IMR-90 (cell line): ENCODE data around the gene BCL6. TPM values are rescaled to one million over a fixed set of nuclear protein-coding genes. Genes with fewer than 3 reads are reported as not detected.

ENCODE experiments used
- ATAC-seq: fragments of 200-7000 bp; cut with Tn5 transposase; 2 replicates; pipeline ENCODE4 v1.9.1; 2020; ENCODE audit warnings: low read depth, mild to moderate bottlenecking, moderate library complexity
- BruUV-seq: library from RNA; stranded (reverse); fragments of 400-500 nt; replicated peaks from 2 replicates; lab custom pipeline; 2021; lab: Mats Ljungman, UMichigan
- CTCF ChIA-PET: fragments of 300-600 bp; formaldehyde crosslinking; extraction: SDS; loops from one replicate; lab custom pipeline; 2021; ENCODE audit warnings: antibody characterized with exemption; lab: Yijun Ruan, JAX
- POLR2A ChIA-PET: fragments of 300-600 bp; sonication (Branson Sonifier 250); formaldehyde crosslinking; loops from one replicate; lab custom pipeline; 2022; ENCODE audit warnings: antibody characterized with exemption; ENCODE audit not compliant: unreplicated experiment; lab: Charles Lee
- DNase-seq: peaks from one replicate; pipeline ENCODE4 v3.0.0; 2013
- H2AFZ ChIP-seq: replicated peaks from 2 replicates; pipeline ENCODE3; 2013; ENCODE audit warnings: low read length, mild to moderate bottlenecking; ENCODE audit not compliant: poor library complexity
- H2AK5ac ChIP-seq: 2 replicates; pipeline ENCODE4 v1.6.1; 2013; ENCODE audit warnings: low read depth, low read length, inconsistent platforms
- H2AK9ac ChIP-seq: replicated peaks from 2 replicates; pipeline ENCODE3; 2013; ENCODE audit warnings: mild to moderate bottlenecking, low read depth, low read length, moderate library complexity; ENCODE audit not compliant: poor library complexity
- H2BK120ac ChIP-seq: 2 replicates; pipeline ENCODE4 v1.6.1; 2013; ENCODE audit warnings: low read depth, low read length, inconsistent platforms
- H2BK15ac ChIP-seq: 3 replicates; pipeline ENCODE4 v1.6.1; 2013; ENCODE audit warnings: low read depth, low read length, inconsistent platforms
- H2BK20ac ChIP-seq: 2 replicates; pipeline ENCODE4 v1.6.1; 2013; ENCODE audit warnings: low read depth, mild to moderate bottlenecking, inconsistent platforms, low read length, moderate library complexity
- H2BK5ac ChIP-seq: 2 replicates; pipeline ENCODE4 v1.6.1; 2013; ENCODE audit warnings: mild to moderate bottlenecking, low read depth, low read length, inconsistent platforms; ENCODE audit not compliant: poor library complexity, severe bottlenecking
- H3K14ac ChIP-seq: replicated peaks from 2 replicates; pipeline ENCODE4 v1.6.1; 2013; ENCODE audit warnings: low read depth, low read length, inconsistent platforms
- H3K18ac ChIP-seq: 2 replicates; pipeline ENCODE4 v1.6.1; 2013; ENCODE audit warnings: low read depth, low read length, control low read depth
- H3K23ac ChIP-seq: 2 replicates; pipeline ENCODE4 v1.6.1; 2013; ENCODE audit warnings: low read depth, low read length, inconsistent platforms
- H3K27ac ChIP-seq: 2 replicates; pipeline ENCODE4 v1.5.1; 2013; ENCODE audit warnings: mild to moderate bottlenecking, control low read depth, low read length; ENCODE audit not compliant: insufficient read depth
- H3K27me3 ChIP-seq: 2 replicates; pipeline ENCODE4 v1.6.1; 2013; ENCODE audit warnings: low read length; ENCODE audit not compliant: control insufficient read depth, insufficient read depth
- H3K36me3 ChIP-seq: 2 replicates; pipeline ENCODE4 v1.6.1; 2013; ENCODE audit warnings: low read length, mixed read lengths; ENCODE audit not compliant: control insufficient read depth, insufficient read depth
- H3K4ac ChIP-seq: 2 replicates; pipeline ENCODE4 v1.6.1; 2013; ENCODE audit warnings: low read depth, low read length, inconsistent platforms
- H3K4me1 ChIP-seq: 2 replicates; pipeline ENCODE4 v1.6.1; 2013; ENCODE audit warnings: low read length, mixed read lengths; ENCODE audit not compliant: control insufficient read depth, insufficient read depth
- H3K4me2 ChIP-seq: 2 replicates; pipeline ENCODE4 v1.6.1; 2013; ENCODE audit warnings: low read depth, mild to moderate bottlenecking, control low read depth, low read length, moderate library complexity
- H3K4me3 ChIP-seq: 2 replicates; pipeline ENCODE4 v1.5.1; 2013; ENCODE audit warnings: low read depth, mild to moderate bottlenecking, control low read depth, low read length, moderate library complexity; ENCODE audit not compliant: insufficient read depth
- H3K56ac ChIP-seq: 2 replicates; pipeline ENCODE4 v1.6.1; 2013; ENCODE audit warnings: low read length, inconsistent platforms; ENCODE audit not compliant: insufficient read depth; ENCODE audit errors: extremely low read depth
- H3K79me1 ChIP-seq, 2 experiments: 2 replicates each; pipeline ENCODE4 v1.6.1; 2013; ENCODE audit warnings: low read length in 2 of 2, inconsistent platforms in 1 of 2, low read depth in 1 of 2
- H3K9ac ChIP-seq: 2 replicates; pipeline ENCODE4 v1.6.1; 2013; ENCODE audit warnings: low read depth, low read length, control low read depth
- H3K9me1 ChIP-seq: 2 replicates; pipeline ENCODE4 v1.6.1; 2013; ENCODE audit warnings: low read length, inconsistent platforms; ENCODE audit not compliant: insufficient read depth
- H3K9me3 ChIP-seq: 2 replicates; pipeline ENCODE4 v1.6.1; 2013; ENCODE audit warnings: low read length; ENCODE audit not compliant: control insufficient read depth, insufficient read depth
- H4K20me1 ChIP-seq: 2 replicates; pipeline ENCODE4 v1.6.1; 2013; ENCODE audit warnings: low read length, inconsistent platforms; ENCODE audit not compliant: insufficient read depth
- H4K5ac ChIP-seq: 2 replicates; pipeline ENCODE4 v1.6.1; 2013; ENCODE audit warnings: mild to moderate bottlenecking, low read depth, low read length, control low read depth
- H4K8ac ChIP-seq, 2 experiments: 2 replicates each; pipeline ENCODE4 v1.6.1; 2013; ENCODE audit warnings: low read depth in 2 of 2, low read length in 2 of 2, control low read depth in 1 of 2, inconsistent platforms in 1 of 2
- H4K91ac ChIP-seq: 2 replicates; pipeline ENCODE4 v1.6.1; 2013; ENCODE audit warnings: low read depth, low read length, inconsistent platforms; ENCODE audit not compliant: insufficient read depth
- BHLHE40 ChIP-seq: fragments of 150-350 bp; IDR thresholded peaks from 2 replicates; pipeline ENCODE4 v1.6.1; 2016; ENCODE audit warnings: mild to moderate bottlenecking, low read depth, low read length
- CEBPB ChIP-seq: IDR thresholded peaks from 2 replicates; pipeline ENCODE4 v1.6.1; 2012; ENCODE audit warnings: low read depth, low read length, improper control_type of control experiment
- CHD1 ChIP-seq: IDR thresholded peaks from 2 replicates; pipeline ENCODE4 v1.6.1; 2012; ENCODE audit warnings: low read depth, low read length, improper control_type of control experiment
- CTCF ChIP-seq: conservative IDR thresholded peaks from 2 replicates; pipeline ENCODE4 v1.5.1; 2012; ENCODE audit warnings: mild to moderate bottlenecking, low read depth, low read length, improper control_type of control experiment
- FOS ChIP-seq: fragments of 150-350 bp; IDR thresholded peaks from 2 replicates; pipeline ENCODE4 v1.6.1; 2016; ENCODE audit warnings: low read depth, low read length
- MAFK ChIP-seq: IDR thresholded peaks from 2 replicates; pipeline ENCODE4 v1.6.1; 2012; ENCODE audit warnings: low read depth, low read length, improper control_type of control experiment
- MAZ ChIP-seq: IDR thresholded peaks from 2 replicates; pipeline ENCODE4 v1.6.1; 2012; ENCODE audit warnings: low read depth, mild to moderate bottlenecking, low read length, improper control_type of control experiment, moderate library complexity, borderline replicate concordance
- MXI1 ChIP-seq: IDR thresholded peaks from 2 replicates; pipeline ENCODE4 v1.6.1; 2012; ENCODE audit warnings: low read depth, mild to moderate bottlenecking, low read length, moderate library complexity, borderline replicate concordance
- NFE2L2 ChIP-seq: fragments of 150-350 bp; IDR thresholded peaks from 2 replicates; pipeline ENCODE4 v1.6.1; 2016; ENCODE audit warnings: low read depth, mild to moderate bottlenecking, low read length
- POLR2A ChIP-seq: IDR thresholded peaks from 2 replicates; pipeline ENCODE4 v1.6.1; 2012; ENCODE audit warnings: mild to moderate bottlenecking, low read depth, low read length
- RAD21 ChIP-seq: IDR thresholded peaks from 2 replicates; pipeline ENCODE4 v1.6.1; 2012; ENCODE audit warnings: low read length, improper control_type of control experiment
- RCOR1 ChIP-seq: IDR thresholded peaks from 2 replicates; pipeline ENCODE4 v1.6.1; 2012; ENCODE audit warnings: mild to moderate bottlenecking, low read length, improper control_type of control experiment; ENCODE audit not compliant: insufficient replicate concordance
- RFX5 ChIP-seq: IDR thresholded peaks from 2 replicates; pipeline ENCODE4 v1.8.0; 2012; ENCODE audit warnings: low read depth, mild to moderate bottlenecking, low read length, moderate library complexity
- SMC3 ChIP-seq: fragments of 150-350 bp; IDR thresholded peaks from 2 replicates; pipeline ENCODE4 v1.6.1; 2016; ENCODE audit warnings: low read depth, mild to moderate bottlenecking, antibody characterized with exemption, low read length, moderate library complexity
- USF2 ChIP-seq: fragments of 150-350 bp; IDR thresholded peaks from 2 replicates; pipeline ENCODE4 v1.6.1; 2017; ENCODE audit warnings: mild to moderate bottlenecking, antibody characterized with exemption, low read length, low read depth
- WGBS, 2 experiments: methylation state at CpG; one replicate each; pipeline versions ENCODE4 v1.1.5 to v1.1.7; 2013; ENCODE audit warnings: missing lambda C conversion rate in 2 of 2; ENCODE audit not compliant: insufficient read length in 1 of 2; ENCODE audit errors: extremely low coverage in 2 of 2; 5-methylcytosine and 5-hydroxymethylcytosine counted together
- dilution Hi-C: fragments of 300-500 bp; cut with HindIII; formaldehyde crosslinking; loops from one replicate; pipeline ENCODE4 v1.14.3; 2018; ENCODE audit warnings: low sequenced_read_pairs; ENCODE audit not compliant: unreplicated experiment
- in situ Hi-C: fragments of 300-500 bp; cut with MboI; formaldehyde crosslinking; loops from 3 replicates; pipeline ENCODE4 v1.14.3; 2019; ENCODE audit warnings: low sequenced_read_pairs, inconsistent platforms, mixed read lengths
- intact Hi-C: fragments of 100-400 bp; cut with micrococcal nuclease; formaldehyde crosslinking; loops from 2 replicates; pipeline ENCODE4 v1.10.0; 2022
- polyA plus RNA-seq, 3 experiments: library from polyadenylated mRNA; depleted of rRNA; stranded (reverse); fragments of >200 nt; gene quantifications; 2 replicates each; pipeline ENCODE4 v1.2.3, GENCODE V29; 2012; ENCODE audit warnings: low replicate concordance in 1 of 3
- total RNA-seq: library from RNA; depleted of rRNA; stranded (reverse); fragments of >200 nt; gene quantifications from 2 replicates; pipeline ENCODE4 v1.2.3, GENCODE V29; 2012
- TF ChIP-seq, protein P1 (sequence below): fragments of 150-350 bp; IDR thresholded peaks from 2 replicates; pipeline ENCODE4 v1.6.1; 2016; ENCODE audit warnings: low read depth, mild to moderate bottlenecking, low read length, moderate library complexity, borderline replicate concordance

Gene BCL6
- total and polyA plus RNA-seq, 2 of the 4 experiments (the other 2 are of a cell fraction), result 19.7 to 22.6 TPM

- Histone ChIP-seq H3K27ac (no peak overlapping the region), H3K56ac (no peak overlapping the region), H3K4ac (no peak overlapping the region), H2BK20ac (no peak overlapping the region), H2AK9ac (no peak overlapping the region), H2BK5ac (no peak overlapping the region), H3K9ac (no peak overlapping the region), H3K14ac (no peak overlapping the region), H4K91ac (no peak overlapping the region), H2AK5ac (no peak overlapping the region), H3K4me1 (peaks cover 4% of the 10 kb centered on the region), H3K18ac (no peak overlapping the region), H4K20me1 (0 out of 2 replicates have a peak, but pooled peaks cover 4% of the 10 kb centered on the region), H3K4me3 (no peak overlapping the region), H3K23ac (no peak overlapping the region), H2AFZ (no peak overlapping the region), H2BK120ac (no peak overlapping the region), H3K9me3 (no peaks in the 10 kb centered on the region), H4K8ac (no peak overlapping the region), H3K79me1 (peaks cover 0 to 14% of the 10 kb centered on the region in 2 experiments; a peak in 2 of 4 replicates), H2BK15ac (no peak overlapping the region), H3K4me2 (no peak overlapping the region), H4K5ac (no peak overlapping the region), H3K27me3 (no peaks in the 10 kb centered on the region), H3K36me3 (no peaks in the 10 kb centered on the region), H3K9me1 (no peaks in the 10 kb centered on the region)
- BruUV-seq, result no TSS peak
- intact Hi-C loops, result loop anchor here (1.0 to 5.0 kb wide), 2 partner anchors 169 to 209 kb away; no protein-coding TSS in a partner anchor
- TF ChIP-seq RFX5 (no peak), CTCF (peak; percentile 94), BHLHE40 (no peak), RCOR1 (no peak), CHD1 (no peak), FOS (no peak), RAD21 (peak; percentile 97), SMC3 (peak; percentile 85), POLR2A (peak; percentile 41; the same call in 1 of the 2 replicates), CEBPB (no peak), NFE2L2 (no peak), MAFK (no peak), MAZ (peak; percentile 58; the same call in 1 of the 2 replicates), MXI1 (no peak), USF2 (no peak)
- TF ChIP-seq, protein P1, sequence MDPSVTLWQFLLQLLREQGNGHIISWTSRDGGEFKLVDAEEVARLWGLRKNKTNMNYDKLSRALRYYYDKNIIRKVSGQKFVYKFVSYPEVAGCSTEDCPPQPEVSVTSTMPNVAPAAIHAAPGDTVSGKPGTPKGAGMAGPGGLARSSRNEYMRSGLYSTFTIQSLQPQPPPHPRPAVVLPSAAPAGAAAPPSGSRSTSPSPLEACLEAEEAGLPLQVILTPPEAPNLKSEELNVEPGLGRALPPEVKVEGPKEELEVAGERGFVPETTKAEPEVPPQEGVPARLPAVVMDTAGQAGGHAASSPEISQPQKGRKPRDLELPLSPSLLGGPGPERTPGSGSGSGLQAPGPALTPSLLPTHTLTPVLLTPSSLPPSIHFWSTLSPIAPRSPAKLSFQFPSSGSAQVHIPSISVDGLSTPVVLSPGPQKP, result no peak
- in situ Hi-C loops, result loop anchor here (10.0 to 25.0 kb wide), 6 partner anchors 427 to 1014 kb away; no protein-coding TSS in a partner anchor
- DNase-seq (peak; percentile 78), ATAC-seq (peak; percentile 58)
- ChIA-PET CTCF (interaction anchor here (0.5 to 1.2 kb wide), 15 partner anchors 12 to 1250 kb away, joined by 3 to 6 read pairs (median 3); no protein-coding TSS in a partner anchor), POLR2A (no interaction called here)
- dilution Hi-C loops, result loop anchor here (10.0 to 25.0 kb wide), 2 partner anchors 564 to 1207 kb away; no protein-coding TSS in a partner anchor
- WGBS, 2 experiments, result no CpG with 5 or more reads among the region's 2 CpGs
These were observed 2.8 kb upstream of the BCL6 start for GRCh38 chr3:187748050-187748481.
